Measurements from ENCODE around the gene SERINC1.

Gene SERINC1

DNA sequence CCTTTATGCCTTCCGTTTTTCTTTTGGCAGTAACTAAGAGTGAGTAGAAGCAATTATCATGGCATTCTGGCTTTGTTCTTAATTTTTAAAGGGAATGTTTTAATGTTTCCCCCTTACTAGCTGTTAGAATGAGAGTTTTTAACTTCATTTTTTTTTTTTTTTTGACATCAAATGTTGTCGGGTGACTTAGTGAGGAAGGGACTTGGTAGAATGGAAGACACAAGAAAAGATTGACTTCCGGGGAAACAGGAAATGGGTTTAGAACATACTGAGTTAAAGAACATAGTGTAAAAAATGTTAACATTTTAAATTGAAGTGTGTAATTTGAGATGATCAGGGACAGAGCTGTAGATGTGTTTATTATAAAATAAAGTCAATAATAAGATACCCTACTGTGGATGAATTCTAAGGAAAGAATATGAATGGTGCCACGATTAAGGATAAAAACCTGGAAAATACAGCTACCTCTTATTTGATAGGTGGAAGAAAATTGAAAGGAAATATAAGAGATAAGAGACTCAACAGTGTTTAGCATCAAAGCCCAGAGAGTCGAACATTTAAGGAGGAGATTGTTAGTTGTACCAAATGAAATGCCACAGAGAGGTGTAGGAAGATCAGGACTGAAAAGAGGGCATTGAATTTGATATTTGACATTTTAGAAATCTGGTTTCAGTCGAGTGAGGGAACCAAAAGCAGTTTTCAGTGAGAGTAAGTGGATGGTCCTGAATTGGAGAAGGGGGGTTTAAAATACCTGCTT is 62.7 kb downstream of the SERINC1 start:
- Histone ChIP-seq H3K4me2 (ENCODE audit: insufficient read depth, low read length, poor library complexity, severe bottlenecking) (no peak overlapping the region), H4K8ac (ENCODE audit: low read depth, low read length) (no peak overlapping the region), H2AFZ (ENCODE audit: low read length) (no peak overlapping the region), H3K9ac (ENCODE audit: low read depth, low read length, poor library complexity) (no peak overlapping the region), H2BK120ac (ENCODE audit: low read depth, low read length) (no peak overlapping the region), H3K14ac (ENCODE audit: low read length) (no peak overlapping the region), H3K27ac (replicated peaks; ENCODE audit: low read length) (no peak overlapping the region), H3K9me3 (replicated peaks in 1 of 2; ENCODE audit: control insufficient read depth in 2 of 2, insufficient read depth in 1 of 2, low read depth in 1 of 2, low read length in 2 of 2) (no peaks in the 10 kb centered on the region), H3K23ac (ENCODE audit: low read depth, low read length, poor library complexity) (no peak overlapping the region), H3K18ac (ENCODE audit: low read length) (no peak overlapping the region), H3K4me1 (ENCODE audit: control insufficient read depth in 2 of 2, insufficient read depth in 1 of 2, low read depth in 1 of 2, low read length in 2 of 2) (no peaks in the 10 kb centered on the region), H2BK12ac (ENCODE audit: low read length) (no peak overlapping the region), H3K27me3 (ENCODE audit: control insufficient read depth in 3 of 3, insufficient read depth in 3 of 3, low read depth in 1 of 3, low read length in 3 of 3) (no peaks in the 10 kb centered on the region), H3K4ac (ENCODE audit: low read length) (no peak overlapping the region), H3K79me1 (ENCODE audit: low read depth, low read length) (no peaks in the 10 kb centered on the region), H2BK15ac (ENCODE audit: low read length) (no peak overlapping the region), H3K4me3 (ENCODE audit: low read length in 2 of 2) (no peak overlapping the region), H2BK5ac (ENCODE audit: low read length) (no peak overlapping the region), H2AK5ac (ENCODE audit: low read depth, low read length) (no peak overlapping the region), H4K91ac (ENCODE audit: low read depth, low read length, poor library complexity) (no peak overlapping the region), H3K36me3 (replicated peaks in 1 of 2; ENCODE audit: control insufficient read depth in 2 of 2, insufficient read depth in 2 of 2, low read length in 2 of 2) (peaks cover 0 to 62% of the 10 kb centered on the region in 2 donors)
- no CpG with 5 or more reads among the region's 6 CpGs for WGBS, 2 donors (ENCODE audit: extremely low coverage in 2 of 2, insufficient read length in 2 of 2, insufficient replicate concordance in 1 of 2)
- no peak for DNase-seq (ENCODE audit: low spot score)

DNA sequence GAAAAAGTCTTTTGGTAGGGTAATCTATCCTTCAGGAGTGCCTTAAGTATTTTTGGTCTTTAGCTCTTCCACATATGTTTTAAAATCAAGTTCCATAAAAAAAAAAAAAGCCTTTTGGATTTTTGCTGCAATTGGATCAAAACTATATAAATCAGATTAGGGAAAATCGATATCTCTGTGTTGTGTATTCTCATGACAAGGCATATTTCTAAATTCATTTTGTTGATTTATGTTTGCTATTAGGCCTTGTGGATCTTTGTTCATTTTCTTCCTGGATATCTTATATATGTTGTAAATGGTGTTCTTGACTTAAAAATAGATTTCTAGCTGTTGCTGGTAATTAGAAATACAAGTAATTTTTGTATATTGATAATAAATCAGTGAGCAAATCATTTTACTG is 63.4 kb downstream of the SERINC1 start:
- H3K9ac ChIP-seq (ENCODE audit: low read depth, low read length, poor library complexity) = no peak overlapping the region
- H3K4me2 ChIP-seq (ENCODE audit: insufficient read depth, low read length, poor library complexity, severe bottlenecking) = no peak overlapping the region
- H4K91ac ChIP-seq (ENCODE audit: low read depth, low read length, poor library complexity) = no peak overlapping the region
- H3K14ac ChIP-seq (ENCODE audit: low read length) = no peak overlapping the region
- H3K9me3 ChIP-seq (replicated peaks in 1 of 2; ENCODE audit: control insufficient read depth in 2 of 2, insufficient read depth in 1 of 2, low read depth in 1 of 2, low read length in 2 of 2) = peaks cover 0 to 3% of the 10 kb centered on the region in 2 donors
- H3K23ac ChIP-seq (ENCODE audit: low read depth, low read length, poor library complexity) = no peak overlapping the region
- H3K27me3 ChIP-seq (ENCODE audit: control insufficient read depth in 3 of 3, insufficient read depth in 3 of 3, low read depth in 1 of 3, low read length in 3 of 3) = no peaks in the 10 kb centered on the region
- DNase-seq (ENCODE audit: low spot score) = no peak
- H4K8ac ChIP-seq (ENCODE audit: low read depth, low read length) = no peak overlapping the region
- no peak overlapping the region for H2BK12ac ChIP-seq (ENCODE audit: low read length)
- no CpG with 5 or more reads among the region's 1 CpG for WGBS, 2 donors (ENCODE audit: extremely low coverage in 2 of 2, insufficient read length in 2 of 2, insufficient replicate concordance in 1 of 2)
- no peak overlapping the region for H2AK5ac ChIP-seq (ENCODE audit: low read depth, low read length)
- H3K4me3 ChIP-seq (ENCODE audit: low read length in 2 of 2) = no peak overlapping the region
- no peak overlapping the region for H2BK15ac ChIP-seq (ENCODE audit: low read length)
- peaks cover 0 to 60% of the 10 kb centered on the region in 2 donors for H3K36me3 ChIP-seq (replicated peaks in 1 of 2; ENCODE audit: control insufficient read depth in 2 of 2, insufficient read depth in 2 of 2, low read length in 2 of 2)
- no peak overlapping the region for H3K18ac ChIP-seq (ENCODE audit: low read length)
- H3K4me1 ChIP-seq (ENCODE audit: control insufficient read depth in 2 of 2, insufficient read depth in 1 of 2, low read depth in 1 of 2, low read length in 2 of 2) = peaks cover 0 to 1% of the 10 kb centered on the region in 2 donors
- H2BK120ac ChIP-seq (ENCODE audit: low read depth, low read length) = no peak overlapping the region
- peaks cover under 1% of the 10 kb centered on the region for H3K79me1 ChIP-seq (ENCODE audit: low read depth, low read length)
- no peak overlapping the region for H2BK5ac ChIP-seq (ENCODE audit: low read length)
- H2AFZ ChIP-seq (ENCODE audit: low read length) = no peak overlapping the region
- H3K4ac ChIP-seq (ENCODE audit: low read length) = no peak overlapping the region
- H3K27ac ChIP-seq (replicated peaks; ENCODE audit: low read length) = no peak overlapping the region

DNA sequence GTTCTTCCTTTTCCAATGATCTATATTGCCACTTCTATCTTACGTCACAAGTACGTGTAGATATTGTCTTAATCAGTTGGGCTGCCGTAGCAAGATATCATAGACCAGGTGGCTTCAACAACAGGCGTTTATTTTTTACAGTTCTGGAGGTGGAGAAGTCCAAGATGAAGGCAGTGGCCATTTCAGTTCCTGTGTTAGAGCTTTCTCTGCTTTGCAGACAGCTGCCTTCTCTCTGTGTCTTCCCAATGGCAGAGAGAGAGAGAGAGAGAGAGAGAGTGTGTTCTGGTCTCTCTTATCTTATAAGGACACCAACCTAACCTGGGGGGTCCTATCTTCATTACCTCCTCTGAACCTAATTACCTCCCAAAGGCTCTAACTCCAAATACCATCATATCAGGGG is 63.9 kb downstream of the SERINC1 start:
- Histone ChIP-seq H2BK12ac (ENCODE audit: low read length) (no peak overlapping the region), H3K4me2 (ENCODE audit: insufficient read depth, low read length, poor library complexity, severe bottlenecking) (no peak overlapping the region), H3K9ac (ENCODE audit: low read depth, low read length, poor library complexity) (no peak overlapping the region), H3K79me1 (ENCODE audit: low read depth, low read length) (peaks cover 2% of the 10 kb centered on the region), H3K4me1 (ENCODE audit: control insufficient read depth in 2 of 2, insufficient read depth in 1 of 2, low read depth in 1 of 2, low read length in 2 of 2) (peaks cover 0 to 1% of the 10 kb centered on the region in 2 donors), H2AK5ac (ENCODE audit: low read depth, low read length) (no peak overlapping the region), H3K9me3 (replicated peaks in 1 of 2; ENCODE audit: control insufficient read depth in 2 of 2, insufficient read depth in 1 of 2, low read depth in 1 of 2, low read length in 2 of 2) (peaks cover 0 to 3% of the 10 kb centered on the region in 2 donors), H2BK15ac (ENCODE audit: low read length) (no peak overlapping the region), H4K91ac (ENCODE audit: low read depth, low read length, poor library complexity) (no peak overlapping the region), H3K27ac (replicated peaks; ENCODE audit: low read length) (no peak overlapping the region), H3K14ac (ENCODE audit: low read length) (no peak overlapping the region), H3K27me3 (ENCODE audit: control insufficient read depth in 3 of 3, insufficient read depth in 3 of 3, low read depth in 1 of 3, low read length in 3 of 3) (no peaks in the 10 kb centered on the region), H2BK5ac (ENCODE audit: low read length) (no peak overlapping the region), H3K23ac (ENCODE audit: low read depth, low read length, poor library complexity) (no peak overlapping the region), H4K8ac (ENCODE audit: low read depth, low read length) (no peak overlapping the region), H3K18ac (ENCODE audit: low read length) (no peak overlapping the region), H3K4me3 (ENCODE audit: low read length in 2 of 2) (no peak overlapping the region), H2BK120ac (ENCODE audit: low read depth, low read length) (no peak overlapping the region), H3K4ac (ENCODE audit: low read length) (no peak overlapping the region), H3K36me3 (replicated peaks in 1 of 2; ENCODE audit: control insufficient read depth in 2 of 2, insufficient read depth in 2 of 2, low read length in 2 of 2) (peaks cover 0 to 58% of the 10 kb centered on the region in 2 donors), H2AFZ (ENCODE audit: low read length) (no peak overlapping the region)
- no peak for DNase-seq (ENCODE audit: low spot score)
- no CpG with 5 or more reads among the region's 4 CpGs for WGBS, 2 donors (ENCODE audit: extremely low coverage in 2 of 2, insufficient read length in 2 of 2, insufficient replicate concordance in 1 of 2)

DNA sequence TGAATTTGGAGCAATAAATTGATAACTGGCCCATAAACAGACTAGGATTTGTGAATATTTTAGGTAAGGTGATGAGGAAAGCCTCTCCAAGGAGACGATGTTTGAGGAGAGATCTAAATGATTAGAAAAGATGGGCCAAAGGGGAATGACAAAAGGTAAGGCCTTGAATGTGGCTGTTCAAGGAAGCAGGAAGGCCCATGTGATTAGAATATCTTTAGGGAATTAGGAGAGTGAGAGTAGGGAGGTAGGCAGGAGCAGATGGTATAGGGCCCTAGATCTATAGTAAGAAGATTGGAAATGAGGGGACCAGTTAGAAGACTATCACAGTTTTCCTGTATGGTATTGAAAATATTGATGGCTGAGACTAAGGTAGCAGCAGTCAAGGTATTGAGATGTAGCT is 65.4 kb downstream of the SERINC1 start:
- WGBS, 2 donors (ENCODE audit: extremely low coverage in 2 of 2, insufficient read length in 2 of 2, insufficient replicate concordance in 1 of 2) = no CpG with 5 or more reads among the region's 1 CpG
- Histone ChIP-seq H3K18ac (ENCODE audit: low read length) (no peak overlapping the region), H3K4me1 (ENCODE audit: control insufficient read depth in 2 of 2, insufficient read depth in 1 of 2, low read depth in 1 of 2, low read length in 2 of 2) (peaks cover 0 to 1% of the 10 kb centered on the region in 2 donors), H3K9me3 (replicated peaks in 1 of 2; ENCODE audit: control insufficient read depth in 2 of 2, insufficient read depth in 1 of 2, low read depth in 1 of 2, low read length in 2 of 2) (peaks cover 0 to 3% of the 10 kb centered on the region in 2 donors), H3K27me3 (ENCODE audit: control insufficient read depth in 3 of 3, insufficient read depth in 3 of 3, low read depth in 1 of 3, low read length in 3 of 3) (no peaks in the 10 kb centered on the region), H2BK5ac (ENCODE audit: low read length) (no peak overlapping the region), H3K4me3 (ENCODE audit: low read length in 2 of 2) (no peak overlapping the region), H3K36me3 (replicated peaks in 1 of 2; ENCODE audit: control insufficient read depth in 2 of 2, insufficient read depth in 2 of 2, low read length in 2 of 2) (peaks cover 0 to 48% of the 10 kb centered on the region in 2 donors), H2AFZ (ENCODE audit: low read length) (no peak overlapping the region), H2BK120ac (ENCODE audit: low read depth, low read length) (no peak overlapping the region), H3K9ac (ENCODE audit: low read depth, low read length, poor library complexity) (no peak overlapping the region), H3K79me1 (ENCODE audit: low read depth, low read length) (peaks cover 2% of the 10 kb centered on the region), H3K23ac (ENCODE audit: low read depth, low read length, poor library complexity) (no peak overlapping the region), H3K14ac (ENCODE audit: low read length) (no peak overlapping the region), H3K4me2 (ENCODE audit: insufficient read depth, low read length, poor library complexity, severe bottlenecking) (no peak overlapping the region), H2BK15ac (ENCODE audit: low read length) (no peak overlapping the region), H4K8ac (ENCODE audit: low read depth, low read length) (no peak overlapping the region), H3K27ac (replicated peaks; ENCODE audit: low read length) (no peak overlapping the region), H2AK5ac (ENCODE audit: low read depth, low read length) (no peak overlapping the region), H2BK12ac (ENCODE audit: low read length) (no peak overlapping the region), H4K91ac (ENCODE audit: low read depth, low read length, poor library complexity) (no peak overlapping the region), H3K4ac (ENCODE audit: low read length) (no peak overlapping the region)
- no peak for DNase-seq (ENCODE audit: low spot score)
